HG03280 (cell line): ENCODE measurements around the gene IGFALS.

Experiments
- ATAC-seq: cut with Tn5 transposase; IDR thresholded peaks from one replicate; pipeline ENCODE4 v1.9.1; 2021; ENCODE audit warnings: mild to moderate bottlenecking, moderate library complexity; ENCODE audit not compliant: unreplicated experiment

IGFALS gene

GRCh38 chr16:1793578-1794220 is at the start of gene IGFALS:
Gene IGFALS, minus strand, starts transcription at chr16:1793705. Its CDS starts 53 bp downstream, at chr16:1793652.
- ATAC-seq, result no peak

GRCh38 chr16:1839554-1839953 is 46.0 kb upstream of the IGFALS start:
- no peak for ATAC-seq

GRCh38 chr16:1834096-1834495 is 40.6 kb upstream of the IGFALS start:
- no peak for ATAC-seq

GRCh38 chr16:1832838-1833454 is 39.4 kb upstream of the IGFALS start:
- no peak for ATAC-seq

- ATAC-seq, result no peak
These were observed 37.9 kb upstream of the IGFALS start for GRCh38 chr16:1831186-1832075.

- no peak for ATAC-seq
These were observed 36.7 kb upstream of the IGFALS start for GRCh38 chr16:1830213-1830612.

- ATAC-seq, result no peak
These were observed 35.3 kb upstream of the IGFALS start for GRCh38 chr16:1828645-1829410.

- ATAC-seq, result peak; percentile 81
These were observed 33.4 kb upstream of the IGFALS start, which contains the start of the genes FAHD1 and HAGH for GRCh38 chr16:1826691-1827573. Gene FAHD1, plus strand, starts transcription at chr16:1827206. Its CDS starts 33 bp downstream, at chr16:1827239. Gene HAGH, minus strand, starts transcription at chr16:1826825. Its CDS starts 38 bp downstream, at chr16:1826787.

GRCh38 chr16:1825864-1826690 is 32.6 kb upstream of the IGFALS start:
- peak; percentile 49 for ATAC-seq

- no peak for ATAC-seq
These were observed 31.9 kb upstream of the IGFALS start for GRCh38 chr16:1825381-1825863.

- ATAC-seq, result no peak
These were observed 30.3 kb upstream of the IGFALS start for GRCh38 chr16:1823821-1824220.

GRCh38 chr16:1822801-1823200 is 29.3 kb upstream of the IGFALS start:
- ATAC-seq, result no peak

- no peak for ATAC-seq
These were observed 28.5 kb upstream of the IGFALS start for GRCh38 chr16:1821861-1822611.

GRCh38 chr16:1820946-1821290 is 27.4 kb upstream of the IGFALS start:
- ATAC-seq, result no peak

GRCh38 chr16:1820096-1820945 is 26.8 kb upstream of the IGFALS start:
- ATAC-seq, result no peak

- ATAC-seq, result no peak
These were observed 26.1 kb upstream of the IGFALS start for GRCh38 chr16:1819611-1820010.

GRCh38 chr16:1818873-1819525 is 25.5 kb upstream of the IGFALS start:
- ATAC-seq, result no peak
